ENCODE results near the gene MAP3K13.

MAP3K13 gene

GRCh38 chr3:185517387-185518130, 154.6 kb downstream of the MAP3K13 start:
- DNase-seq = no peak

GRCh38 chr3:185519021-185519420, 156.1 kb downstream of the MAP3K13 start:
- DNase-seq = no peak

GRCh38 chr3:185521349-185522138, 158.6 kb downstream of the MAP3K13 start:
- no peak for DNase-seq

GRCh38 chr3:185526349-185526951, 163.5 kb downstream of the MAP3K13 start:
- no peak for DNase-seq

GRCh38 chr3:185527364-185527763, 164.4 kb downstream of the MAP3K13 start:
- no peak for DNase-seq

- DNase-seq = no peak
Observed at GRCh38 chr3:185528532-185528931, 165.6 kb downstream of the MAP3K13 start.

GRCh38 chr3:185530856-185531255, 167.9 kb downstream of the MAP3K13 start:
- DNase-seq = no peak

- DNase-seq = no peak
Observed at GRCh38 chr3:185532901-185533300, 170.0 kb downstream of the MAP3K13 start.

GRCh38 chr3:185534511-185534910, 171.6 kb downstream of the MAP3K13 start:
- no peak for DNase-seq

GRCh38 chr3:185537369-185537970, 174.5 kb downstream of the MAP3K13 start:
- no peak for DNase-seq
